Renal cortical epithelial cell (primary cell): ENCODE measurements around the gene MID1. TPM values are rescaled to one million over a fixed set of nuclear protein-coding genes. Genes with fewer than 3 reads are reported as not detected.
A peak's percentile ranks its signal among the peaks of the same experiment; 100 is the strongest.

Source experiments
- DNase-seq: peaks from one replicate; pipeline ENCODE4 v3.0.0-alpha.2; 2011; ENCODE audit warnings: low read depth
- total RNA-seq: library from RNA; depleted of rRNA; stranded (reverse); fragments of >200 nt; gene quantifications from 2 replicates; pipeline ENCODE4 v1.2.3, GENCODE V29; 2014

Gene MID1, protein sequence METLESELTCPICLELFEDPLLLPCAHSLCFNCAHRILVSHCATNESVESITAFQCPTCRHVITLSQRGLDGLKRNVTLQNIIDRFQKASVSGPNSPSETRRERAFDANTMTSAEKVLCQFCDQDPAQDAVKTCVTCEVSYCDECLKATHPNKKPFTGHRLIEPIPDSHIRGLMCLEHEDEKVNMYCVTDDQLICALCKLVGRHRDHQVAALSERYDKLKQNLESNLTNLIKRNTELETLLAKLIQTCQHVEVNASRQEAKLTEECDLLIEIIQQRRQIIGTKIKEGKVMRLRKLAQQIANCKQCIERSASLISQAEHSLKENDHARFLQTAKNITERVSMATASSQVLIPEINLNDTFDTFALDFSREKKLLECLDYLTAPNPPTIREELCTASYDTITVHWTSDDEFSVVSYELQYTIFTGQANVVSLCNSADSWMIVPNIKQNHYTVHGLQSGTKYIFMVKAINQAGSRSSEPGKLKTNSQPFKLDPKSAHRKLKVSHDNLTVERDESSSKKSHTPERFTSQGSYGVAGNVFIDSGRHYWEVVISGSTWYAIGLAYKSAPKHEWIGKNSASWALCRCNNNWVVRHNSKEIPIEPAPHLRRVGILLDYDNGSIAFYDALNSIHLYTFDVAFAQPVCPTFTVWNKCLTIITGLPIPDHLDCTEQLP
- total RNA-seq: 10.2 and 26.6 TPM in 2 replicates

DNA sequence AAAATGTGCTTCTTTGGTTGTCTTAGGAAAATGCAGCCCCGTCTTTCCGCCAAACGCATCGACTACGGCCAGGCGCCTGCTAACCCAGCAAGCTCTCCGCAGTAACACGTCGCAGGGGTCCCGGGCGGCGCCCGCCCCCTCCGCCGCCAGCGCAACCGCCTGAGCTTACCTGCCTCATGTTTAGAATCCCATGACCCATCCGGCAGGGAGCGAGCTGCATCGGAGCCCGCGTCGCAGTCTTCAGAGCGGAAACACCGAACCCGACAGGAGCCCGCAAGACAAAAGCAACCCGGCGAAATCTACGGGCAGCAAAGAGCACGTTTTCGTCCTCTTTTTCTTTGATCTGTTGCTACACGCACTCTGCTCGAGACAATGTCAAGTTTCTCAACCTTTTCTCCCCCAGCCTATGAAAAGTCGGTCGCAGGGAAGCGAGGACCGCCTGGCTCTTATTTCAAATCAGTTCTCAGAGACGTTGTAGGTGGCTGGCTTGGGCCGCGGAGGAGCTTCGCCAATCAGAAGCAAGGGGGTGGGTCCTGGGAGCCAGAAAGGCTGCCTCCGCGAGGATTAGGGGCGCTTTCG, at the start of gene MID1:
MID1 (minus strand) TSS at position 465 of the 579 bp plus-strand sequence. CDS start 53,038 bp downstream, outside the sequence.
- peak; percentile 66 for DNase-seq

DNA sequence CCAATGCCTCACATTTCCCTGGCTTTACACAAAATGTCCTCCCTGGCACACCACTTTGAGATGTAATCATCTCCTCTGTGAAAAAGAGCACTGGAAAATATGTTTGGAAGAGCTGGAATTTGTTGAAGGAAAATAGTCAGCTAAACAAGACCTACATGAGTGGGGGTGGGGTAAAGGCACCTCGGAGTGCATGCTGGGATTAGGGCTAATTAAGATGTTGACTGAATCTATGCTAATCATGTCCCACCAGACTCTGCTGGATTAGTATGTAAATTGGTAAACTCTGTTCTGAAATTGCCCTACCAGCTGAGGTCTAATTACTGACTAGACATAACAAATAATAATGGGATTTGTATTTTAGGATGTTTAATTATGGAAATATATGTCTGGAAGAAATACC, 46.8 kb upstream of the MID1 start:
- no peak for DNase-seq

DNA sequence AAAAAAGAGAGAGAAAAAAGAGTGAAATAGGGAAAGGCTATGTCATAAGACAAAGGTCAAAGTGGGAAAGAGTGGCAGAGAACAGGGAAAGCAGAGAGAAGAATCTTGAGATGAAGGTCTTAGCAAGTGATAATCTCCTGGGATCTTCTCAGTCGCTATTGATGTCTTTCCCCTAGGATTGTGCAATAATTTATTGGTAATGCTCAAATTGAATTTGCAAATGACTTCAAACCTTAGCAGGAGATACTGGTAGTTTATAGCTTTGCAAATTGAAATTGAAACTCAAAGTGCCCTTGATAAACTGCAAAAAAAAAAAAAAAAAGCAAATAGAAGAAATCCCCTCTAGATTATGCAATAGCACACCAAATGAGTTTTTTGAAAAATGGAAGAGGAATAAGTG, 45.7 kb upstream of the MID1 start:
- no peak for DNase-seq

DNA sequence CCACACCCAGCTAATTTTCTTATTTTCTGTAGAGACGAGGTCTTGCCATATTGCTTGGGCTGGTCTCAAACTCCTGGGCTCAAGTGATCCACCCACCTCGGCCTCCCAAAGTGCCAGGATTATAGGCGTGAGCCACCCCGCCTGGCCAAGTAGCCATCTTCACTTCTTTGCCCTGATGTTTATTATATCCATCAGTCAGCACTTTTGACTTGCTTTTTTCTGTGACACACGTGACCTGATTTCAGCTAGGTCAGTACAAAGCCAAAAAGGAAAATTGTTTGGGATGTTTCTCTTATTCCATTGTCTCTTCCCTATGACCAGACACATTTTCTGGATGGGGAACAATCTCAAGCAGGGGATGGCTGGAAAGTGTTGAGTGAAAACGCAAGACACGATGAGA, 45.3 kb upstream of the MID1 start:
- no peak for DNase-seq

DNA sequence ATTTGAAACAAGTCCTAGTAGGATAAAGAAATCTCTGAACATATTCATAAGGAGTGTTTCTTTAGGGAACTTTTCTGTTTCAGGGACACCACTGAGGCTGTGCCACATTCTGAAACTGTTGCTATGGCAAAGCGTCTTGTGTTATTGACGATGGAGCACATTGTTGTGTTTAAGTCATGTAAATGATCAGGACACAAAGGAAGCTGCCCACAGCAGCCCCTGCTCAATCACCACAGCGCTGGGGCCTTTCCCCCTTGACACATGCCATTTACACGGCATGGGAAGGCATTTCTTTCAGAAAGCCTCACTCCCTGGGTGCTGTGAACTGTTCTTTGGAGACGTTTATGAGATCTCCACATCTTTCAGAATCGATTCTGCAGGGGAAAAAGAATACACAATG, 39.8 kb upstream of the MID1 start:
- no peak for DNase-seq

DNA sequence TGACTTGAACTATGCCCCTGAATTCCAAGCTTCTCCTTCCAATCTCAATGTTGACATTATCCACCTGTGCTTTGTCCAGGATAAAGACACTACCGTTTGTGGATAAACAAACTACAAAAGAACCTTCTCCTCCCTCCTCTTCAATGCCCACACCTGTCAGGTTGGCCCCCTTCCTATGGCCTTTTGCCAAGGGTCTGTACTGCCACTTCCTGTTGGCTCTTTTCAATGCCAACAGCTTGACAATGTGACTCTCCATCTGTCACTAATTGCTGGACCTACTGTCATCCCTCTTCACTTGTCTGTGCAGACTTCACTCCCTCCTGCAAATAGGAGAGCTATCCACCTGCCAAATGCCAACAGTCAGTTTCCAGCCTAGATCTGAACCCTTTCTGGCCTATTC, 35.8 kb upstream of the MID1 start:
- DNase-seq: no peak

DNA sequence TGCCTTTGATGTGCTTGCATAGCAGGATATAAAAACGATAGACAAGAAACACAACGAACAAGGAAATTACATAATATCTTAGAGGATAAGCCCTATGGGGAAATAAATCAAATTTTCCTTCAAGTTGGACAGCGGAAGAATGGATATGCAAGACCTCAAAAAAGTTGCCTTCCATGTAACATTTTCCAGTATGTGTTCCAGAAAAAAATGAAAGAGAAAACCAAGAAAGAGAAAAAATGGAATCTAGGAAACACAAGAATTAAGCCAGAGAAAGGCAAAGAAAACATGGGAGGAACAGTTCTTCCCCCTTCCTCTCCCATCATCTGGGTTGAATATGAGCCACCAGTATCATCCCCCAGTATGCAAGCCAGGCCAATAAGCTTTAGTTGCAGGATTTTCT, 34.6 kb upstream of the MID1 start:
- DNase-seq: no peak

DNA sequence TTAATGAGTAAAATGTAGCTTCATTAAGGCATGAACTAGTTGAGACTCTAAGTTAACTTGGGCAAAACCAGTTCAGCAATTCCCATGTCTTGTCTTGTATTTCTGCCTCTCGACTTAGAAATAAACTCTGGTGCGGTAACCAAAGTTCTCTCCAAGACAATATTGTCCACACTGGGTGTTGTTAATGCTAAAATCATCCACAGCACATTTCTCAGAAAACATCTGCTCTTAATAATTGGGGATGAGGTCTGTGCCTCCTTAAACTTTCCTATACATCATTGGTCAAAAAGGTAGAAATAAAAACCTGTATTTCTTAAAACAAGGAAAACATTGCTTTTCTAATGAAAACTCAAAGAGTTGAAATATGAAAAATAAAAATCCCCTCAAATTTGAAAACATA, 32.9 kb upstream of the MID1 start:
- DNase-seq: no peak

DNA sequence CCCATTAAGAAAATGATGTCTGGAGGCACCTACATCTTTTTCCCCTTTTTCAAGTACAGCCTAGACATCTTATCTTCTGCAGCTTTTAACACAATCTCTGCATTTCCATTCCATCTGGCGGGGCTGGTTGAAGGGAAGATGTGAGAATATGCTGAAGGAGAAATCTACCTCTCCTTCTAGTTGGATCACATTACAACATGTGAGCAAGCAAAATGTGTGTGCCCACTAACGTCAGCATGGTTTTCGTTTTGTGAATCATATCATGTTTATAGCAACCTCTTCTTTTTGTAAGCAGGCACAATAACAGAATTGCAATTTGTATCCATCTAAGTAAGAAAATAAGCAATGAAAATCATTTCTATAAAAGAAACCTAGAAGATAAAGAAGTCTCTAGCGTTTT, 28.9 kb upstream of the MID1 start:
- DNase-seq: no peak

DNA sequence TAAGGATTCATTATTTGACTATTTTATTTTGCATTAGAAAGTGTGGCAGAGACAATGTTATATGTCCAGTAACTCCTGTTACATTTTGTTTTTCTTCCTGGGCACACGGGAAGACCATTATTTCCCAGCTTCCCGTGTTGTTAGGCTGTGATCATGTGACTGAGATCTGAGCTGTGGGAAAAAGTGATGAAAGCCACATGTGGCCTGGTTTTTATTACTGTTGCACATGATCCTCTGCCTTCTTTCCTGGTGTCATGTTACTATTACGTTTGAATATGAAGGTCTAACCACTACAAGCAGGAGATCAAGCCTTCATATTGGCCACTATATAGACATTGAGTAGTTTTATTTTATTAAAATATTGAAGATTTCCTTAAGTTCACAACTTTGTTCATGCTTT, 28.2 kb upstream of the MID1 start:
- DNase-seq: peak; percentile 19

DNA sequence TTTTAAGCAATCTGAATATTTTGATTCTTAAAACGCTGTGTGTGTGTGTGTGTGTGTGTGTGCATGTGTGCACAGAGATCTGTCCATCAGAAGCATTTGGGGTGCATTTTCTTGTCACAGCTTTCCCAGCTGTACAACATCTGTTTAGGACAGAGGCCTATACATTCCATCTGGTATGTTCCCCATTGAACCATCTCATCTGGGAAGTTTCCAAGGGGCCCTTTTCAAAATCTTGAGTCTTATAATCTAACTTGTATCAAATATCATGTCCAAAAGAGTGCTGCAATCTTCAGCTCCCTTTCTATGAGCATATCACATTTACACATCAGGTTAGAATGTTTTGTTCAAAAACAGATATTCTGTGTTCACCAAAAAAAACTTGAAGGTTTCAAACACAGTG, 16.5 kb upstream of the MID1 start:
- no peak for DNase-seq

DNA sequence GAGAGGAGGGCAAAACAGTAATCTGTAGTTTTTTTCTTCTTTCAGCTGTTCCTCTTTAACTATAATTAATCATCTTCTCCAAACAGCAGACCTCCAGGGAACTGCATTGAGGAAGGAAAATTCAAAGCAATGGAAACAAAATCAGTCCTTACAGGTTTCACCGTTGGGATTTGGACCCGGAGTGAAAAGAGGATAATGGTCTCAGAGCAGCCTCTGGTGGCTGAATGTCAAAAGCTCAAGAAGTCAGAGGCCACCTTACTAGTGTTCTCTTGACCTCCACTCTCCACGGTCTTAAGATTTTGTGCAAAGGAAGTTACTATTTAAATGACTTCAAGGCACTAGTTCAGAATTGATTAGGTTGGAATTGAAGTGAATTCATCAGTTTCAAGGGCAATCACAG, 16.0 kb upstream of the MID1 start:
- peak; percentile 56 for DNase-seq

DNA sequence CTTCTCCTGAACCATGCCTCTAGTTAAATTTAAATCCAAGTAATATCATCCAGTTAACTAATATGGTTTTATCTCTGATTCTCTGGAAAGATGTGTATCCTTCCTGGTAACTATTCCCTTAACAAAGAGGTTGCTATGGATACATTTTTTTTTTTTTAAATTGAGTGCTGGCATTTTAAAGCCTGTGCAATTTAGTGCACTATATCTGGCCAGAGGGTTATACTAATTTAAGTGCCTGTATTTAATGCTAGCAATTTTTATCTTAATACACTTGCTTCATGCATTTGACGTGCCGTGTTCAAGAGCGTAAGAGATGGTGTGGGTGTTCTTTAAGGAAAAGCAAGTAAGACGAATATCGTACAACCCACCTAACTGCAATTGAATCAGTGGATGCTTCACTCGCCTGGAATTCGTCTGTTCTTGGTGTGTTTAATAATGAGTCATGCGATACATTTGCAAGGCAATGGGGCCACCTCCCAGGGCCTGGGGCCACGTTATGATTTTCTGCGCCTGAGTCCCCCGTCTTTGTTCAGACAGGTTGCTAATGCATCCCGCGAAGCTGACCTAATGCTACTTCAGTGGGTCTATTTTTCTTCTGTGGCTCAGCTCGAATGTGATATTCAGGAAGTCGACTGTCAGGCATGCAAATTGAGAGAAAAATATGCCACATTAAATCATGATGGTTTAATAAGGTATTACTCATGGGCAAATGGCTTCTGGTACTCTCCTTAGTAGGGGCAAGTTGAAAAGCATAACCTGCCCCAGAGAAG, 14.2 kb upstream of the MID1 start:
- DNase-seq: peak; percentile 86

DNA sequence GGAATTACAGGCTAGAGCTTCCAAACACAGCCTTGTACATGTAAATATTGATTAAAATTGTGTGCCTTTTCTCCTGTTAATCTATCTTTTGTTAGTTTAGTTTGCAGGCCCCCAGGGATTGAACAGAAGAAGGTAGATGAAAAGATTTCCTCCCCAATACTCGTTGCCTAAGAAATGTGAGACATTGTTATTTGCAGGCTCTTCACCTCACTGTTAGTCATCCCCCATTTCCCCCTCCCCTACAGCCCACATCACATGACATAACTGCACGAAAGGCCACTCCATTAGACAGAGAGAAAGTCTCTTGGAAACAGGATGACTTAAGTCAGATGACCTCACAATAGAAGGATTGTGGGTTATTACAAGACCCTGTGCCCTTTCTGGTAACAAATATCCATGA, 13.3 kb upstream of the MID1 start:
- peak; percentile 92 for DNase-seq

DNA sequence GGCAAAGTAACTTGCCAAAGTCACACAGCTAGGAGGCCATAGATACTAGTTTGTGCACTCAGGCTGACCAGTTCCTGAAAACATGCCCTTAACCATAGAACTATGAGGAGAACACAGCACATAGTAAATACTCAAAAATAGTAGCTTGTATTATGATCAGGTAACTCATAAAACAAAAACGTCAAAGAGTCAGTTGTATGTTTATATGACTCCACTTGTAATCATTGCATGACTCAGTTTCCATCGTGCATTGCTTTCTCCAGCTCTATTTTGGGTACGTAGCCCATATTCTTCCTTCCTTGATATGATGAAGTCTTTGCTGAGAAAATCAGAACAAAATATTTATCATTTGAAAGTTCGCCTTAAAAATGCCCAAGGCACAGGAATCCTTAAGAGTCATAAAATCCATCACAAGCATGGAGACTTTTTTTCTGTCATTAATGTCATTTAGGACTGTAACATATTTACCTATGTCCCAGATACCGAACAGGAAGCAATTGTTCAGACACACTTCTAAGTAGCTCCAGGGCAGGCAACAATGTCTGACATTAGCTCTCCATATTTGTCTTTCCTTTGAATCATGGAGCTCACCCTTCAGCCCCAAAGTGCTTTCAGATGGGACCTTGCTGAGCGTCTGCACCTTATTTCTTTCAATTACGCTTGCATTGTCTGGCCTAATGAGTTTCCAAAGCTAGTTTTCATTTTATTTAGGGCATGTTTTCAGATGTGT, 11.2 kb upstream of the MID1 start:
- DNase-seq: no peak

DNA sequence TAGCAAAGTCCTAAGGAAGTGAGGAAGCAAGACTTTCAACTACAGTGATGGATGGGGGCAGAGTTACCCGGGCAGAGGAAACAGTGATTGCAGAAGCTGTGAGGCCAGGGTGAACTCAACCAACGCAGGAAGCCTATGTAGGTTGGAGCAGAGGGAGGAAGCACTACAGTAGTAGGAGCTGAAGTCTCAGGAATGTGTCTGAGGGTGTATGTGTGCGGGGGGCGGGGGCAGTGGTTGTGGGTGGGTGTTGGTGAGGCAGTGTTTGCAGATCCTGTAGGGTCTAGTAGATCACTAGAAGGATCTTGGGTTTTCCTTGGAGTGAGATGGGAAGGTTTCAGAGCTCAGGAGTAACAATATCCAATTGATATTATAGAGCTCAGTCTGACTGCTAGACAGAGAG, 9.9 kb upstream of the MID1 start:
- no peak for DNase-seq

DNA sequence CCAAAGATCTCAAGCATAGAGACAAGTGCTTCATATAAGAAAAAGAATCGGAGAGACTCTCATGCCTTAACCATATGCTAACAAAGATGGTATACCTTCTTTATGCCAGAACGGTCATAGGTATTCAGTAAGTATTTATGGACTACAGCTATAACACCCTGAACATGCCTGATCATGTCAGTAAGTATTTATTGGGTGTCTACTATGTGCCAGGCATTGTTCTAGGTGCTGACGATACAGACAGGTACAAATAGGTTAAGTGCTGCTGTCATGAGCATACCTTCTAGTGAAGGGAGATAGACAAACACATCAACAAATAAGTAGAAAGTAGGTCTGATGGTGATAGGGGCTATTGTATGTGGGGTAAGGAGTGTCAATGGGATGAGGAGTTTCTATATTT, 9.5 kb upstream of the MID1 start:
- no peak for DNase-seq

DNA sequence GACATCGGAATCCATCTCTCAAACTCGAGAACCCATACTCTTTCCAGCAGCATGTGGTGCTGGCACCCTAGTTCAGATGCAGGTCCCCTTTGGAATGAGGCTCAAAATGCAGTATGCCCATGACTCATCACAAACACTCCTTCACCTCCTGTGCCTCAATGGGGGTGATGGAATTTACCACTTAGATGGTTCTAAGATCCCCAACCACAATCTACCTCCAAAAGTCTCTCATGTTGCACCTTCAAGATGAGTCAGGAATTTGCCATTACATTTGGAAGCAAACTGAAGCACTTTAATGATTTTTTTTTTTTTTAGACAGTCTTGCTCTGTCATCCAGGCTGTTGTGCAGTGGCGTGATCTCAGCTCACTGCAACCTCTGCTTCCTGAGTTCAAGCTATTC, 8.5 kb upstream of the MID1 start:
- peak; percentile 51 for DNase-seq

DNA sequence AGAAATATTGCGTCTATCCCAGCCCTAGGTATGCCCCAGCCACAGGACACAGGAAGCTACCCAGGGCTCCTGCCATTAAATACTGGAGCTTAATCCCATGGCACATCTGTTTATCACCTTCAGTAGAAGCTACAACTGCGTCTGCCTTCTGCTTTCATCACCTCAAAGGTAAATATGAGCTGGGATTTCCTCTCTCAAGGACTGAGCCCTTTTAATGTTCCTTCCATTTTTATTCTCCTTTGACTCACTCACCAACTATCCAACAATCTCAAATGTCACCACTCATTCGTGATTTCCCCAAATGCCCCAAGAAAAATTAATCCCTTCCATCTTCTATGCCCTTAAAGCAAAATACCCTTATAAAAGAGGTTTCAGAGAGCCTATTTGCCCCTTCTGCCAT, 1.8 kb upstream of the MID1 start:
- DNase-seq: no peak

DNA sequence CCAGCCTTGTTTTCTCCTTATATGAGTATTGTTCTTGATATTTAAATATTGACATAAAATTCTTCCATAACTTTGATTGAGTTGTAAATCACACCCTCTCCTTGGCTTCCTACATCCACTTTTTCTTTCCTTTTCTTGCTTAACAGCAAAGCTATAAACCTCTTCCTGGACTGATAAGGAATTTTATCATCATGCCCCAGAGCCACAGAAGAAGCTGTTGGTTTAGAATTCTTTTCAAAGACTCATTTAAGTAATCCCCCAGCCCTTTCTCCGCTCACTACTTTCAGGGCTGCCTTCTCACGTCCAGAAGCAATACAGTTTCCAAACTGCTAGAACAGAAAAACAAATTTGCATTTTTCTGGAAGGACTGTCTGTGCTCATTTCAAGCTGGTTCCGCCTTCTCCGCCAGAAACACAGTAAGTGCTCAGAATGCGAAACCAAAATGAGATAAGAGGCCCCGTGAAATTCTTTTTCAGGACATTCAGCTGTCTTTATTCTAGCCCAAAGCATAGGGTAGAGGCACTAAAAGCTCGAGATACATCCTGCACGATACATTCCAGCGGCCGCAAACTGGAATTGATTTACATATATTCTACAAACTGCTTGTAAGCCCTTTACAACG, 849 bp downstream of the MID1 start:
- no peak for DNase-seq

DNA sequence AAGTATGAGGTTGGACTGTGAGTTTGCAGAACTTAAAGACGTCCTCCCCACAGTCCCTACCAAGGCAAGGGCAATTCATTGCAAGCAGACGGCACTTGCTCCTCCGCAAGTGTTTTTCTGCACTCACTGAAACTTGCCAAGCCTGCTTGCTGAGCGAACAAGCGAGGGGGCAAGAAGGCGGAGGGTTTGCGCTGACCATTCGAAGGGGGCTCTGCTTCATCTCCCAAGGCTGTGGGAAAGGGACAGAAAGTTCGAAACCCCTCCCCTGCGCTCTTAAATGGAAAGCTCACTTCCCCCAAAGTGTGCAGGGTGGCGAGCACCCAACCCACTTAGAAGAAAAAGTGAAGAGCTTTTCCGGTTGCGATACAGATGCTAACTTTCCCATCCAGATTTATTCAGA, 1.4 kb downstream of the MID1 start:
- DNase-seq: no peak
